ENCODE measurements around the gene GSTP1. TPM values are rescaled to one million over a fixed set of nuclear protein-coding genes. Genes with fewer than 3 reads are reported as not detected.

Gene GSTP1
- total and polyA plus RNA-seq, 9 of the 15 experiments (the other 6 are each of a cell fraction or from before 2014, with no cell fraction given): 592 to 2,150 (median 1,204) TPM

DNA sequence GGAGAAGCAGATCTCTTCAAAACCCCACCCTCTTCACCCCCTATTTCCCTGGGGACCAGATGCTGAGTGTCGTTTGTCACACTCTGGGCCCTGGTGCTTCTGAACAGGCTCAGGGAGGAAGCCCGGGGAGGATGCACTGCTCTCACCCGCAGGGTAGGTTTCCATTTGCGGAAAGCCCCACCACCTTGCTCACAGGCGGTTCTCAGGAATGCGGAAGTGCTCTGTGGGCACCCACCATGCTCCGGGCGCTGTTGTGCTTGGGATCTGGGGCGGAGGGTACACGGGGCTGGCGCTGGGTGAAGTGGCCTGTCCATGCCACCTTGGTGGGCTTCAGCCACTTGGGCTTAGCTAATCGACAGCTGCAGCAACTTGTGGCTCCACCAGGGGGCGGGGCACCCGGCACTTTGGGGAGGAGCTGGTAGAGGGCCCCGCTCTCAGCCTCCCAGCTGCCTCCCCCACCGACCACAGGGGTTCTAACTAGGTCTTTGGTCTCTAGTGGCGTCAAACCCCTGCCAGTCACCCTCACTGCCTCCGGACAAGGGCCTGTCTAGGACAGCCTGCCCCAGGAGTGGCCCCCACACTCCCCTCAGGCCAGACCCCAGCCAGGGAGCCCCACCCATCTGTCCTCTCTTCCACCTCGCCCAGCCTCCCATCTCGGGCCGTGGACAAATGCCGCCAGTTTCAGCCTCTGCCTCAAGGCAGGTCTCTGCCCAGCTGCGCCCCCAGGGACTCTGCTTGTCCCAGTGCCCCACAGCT, 30.5 kb downstream of the GSTP1 start (continued):
- TF ChIP-seq, protein P1, sequence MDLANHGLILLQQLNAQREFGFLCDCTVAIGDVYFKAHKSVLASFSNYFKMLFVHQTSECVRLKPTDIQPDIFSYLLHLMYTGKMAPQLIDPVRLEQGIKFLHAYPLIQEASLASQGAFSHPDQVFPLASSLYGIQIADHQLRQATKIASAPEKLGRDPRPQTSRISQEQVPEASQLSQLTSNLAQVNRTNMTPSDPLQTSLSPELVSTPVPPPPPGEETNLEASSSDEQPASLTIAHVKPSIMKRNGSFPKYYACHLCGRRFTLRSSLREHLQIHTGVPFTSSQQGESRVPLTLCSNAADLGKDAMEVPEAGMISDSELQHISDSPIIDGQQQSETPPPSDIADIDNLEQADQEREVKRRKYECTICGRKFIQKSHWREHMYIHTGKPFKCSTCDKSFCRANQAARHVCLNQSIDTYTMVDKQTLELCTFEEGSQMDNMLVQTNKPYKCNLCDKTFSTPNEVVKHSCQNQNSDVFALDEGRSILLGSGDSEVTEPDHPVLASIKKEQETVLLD (IDR thresholded peaks at IDR 0.05): no peak
- TF ChIP-seq, protein P2, sequence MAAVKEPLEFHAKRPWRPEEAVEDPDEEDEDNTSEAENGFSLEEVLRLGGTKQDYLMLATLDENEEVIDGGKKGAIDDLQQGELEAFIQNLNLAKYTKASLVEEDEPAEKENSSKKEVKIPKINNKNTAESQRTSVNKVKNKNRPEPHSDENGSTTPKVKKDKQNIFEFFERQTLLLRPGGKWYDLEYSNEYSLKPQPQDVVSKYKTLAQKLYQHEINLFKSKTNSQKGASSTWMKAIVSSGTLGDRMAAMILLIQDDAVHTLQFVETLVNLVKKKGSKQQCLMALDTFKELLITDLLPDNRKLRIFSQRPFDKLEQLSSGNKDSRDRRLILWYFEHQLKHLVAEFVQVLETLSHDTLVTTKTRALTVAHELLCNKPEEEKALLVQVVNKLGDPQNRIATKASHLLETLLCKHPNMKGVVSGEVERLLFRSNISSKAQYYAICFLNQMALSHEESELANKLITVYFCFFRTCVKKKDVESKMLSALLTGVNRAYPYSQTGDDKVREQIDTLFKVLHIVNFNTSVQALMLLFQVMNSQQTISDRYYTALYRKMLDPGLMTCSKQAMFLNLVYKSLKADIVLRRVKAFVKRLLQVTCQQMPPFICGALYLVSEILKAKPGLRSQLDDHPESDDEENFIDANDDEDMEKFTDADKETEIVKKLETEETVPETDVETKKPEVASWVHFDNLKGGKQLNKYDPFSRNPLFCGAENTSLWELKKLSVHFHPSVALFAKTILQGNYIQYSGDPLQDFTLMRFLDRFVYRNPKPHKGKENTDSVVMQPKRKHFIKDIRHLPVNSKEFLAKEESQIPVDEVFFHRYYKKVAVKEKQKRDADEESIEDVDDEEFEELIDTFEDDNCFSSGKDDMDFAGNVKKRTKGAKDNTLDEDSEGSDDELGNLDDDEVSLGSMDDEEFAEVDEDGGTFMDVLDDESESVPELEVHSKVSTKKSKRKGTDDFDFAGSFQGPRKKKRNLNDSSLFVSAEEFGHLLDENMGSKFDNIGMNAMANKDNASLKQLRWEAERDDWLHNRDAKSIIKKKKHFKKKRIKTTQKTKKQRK (IDR thresholded peaks at IDR 0.05; ENCODE audit: borderline replicate concordance, low read depth, low read length): no peak
- TF ChIP-seq, protein P3, sequence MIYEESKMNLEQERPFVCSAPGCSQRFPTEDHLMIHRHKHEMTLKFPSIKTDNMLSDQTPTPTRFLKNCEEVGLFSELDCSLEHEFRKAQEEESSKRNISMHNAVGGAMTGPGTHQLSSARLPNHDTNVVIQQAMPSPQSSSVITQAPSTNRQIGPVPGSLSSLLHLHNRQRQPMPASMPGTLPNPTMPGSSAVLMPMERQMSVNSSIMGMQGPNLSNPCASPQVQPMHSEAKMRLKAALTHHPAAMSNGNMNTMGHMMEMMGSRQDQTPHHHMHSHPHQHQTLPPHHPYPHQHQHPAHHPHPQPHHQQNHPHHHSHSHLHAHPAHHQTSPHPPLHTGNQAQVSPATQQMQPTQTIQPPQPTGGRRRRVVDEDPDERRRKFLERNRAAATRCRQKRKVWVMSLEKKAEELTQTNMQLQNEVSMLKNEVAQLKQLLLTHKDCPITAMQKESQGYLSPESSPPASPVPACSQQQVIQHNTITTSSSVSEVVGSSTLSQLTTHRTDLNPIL (CRISPR knock-in tag; IDR thresholded peaks at IDR 0.05): no peak
- TF ChIP-seq CBX5 (IDR thresholded peaks at IDR 0.05; ENCODE audit: borderline replicate concordance, low read depth) (no peak), TEAD2 (tag; IDR thresholded peaks at IDR 0.05) (no peak), POLR2B (IDR thresholded peaks at IDR 0.05; ENCODE audit: low read depth, partially characterized antibody) (no peak), NUFIP1 (IDR thresholded peaks at IDR 0.05; ENCODE audit: partially characterized antibody) (no peak), POLR2AphosphoS5 (IDR thresholded peaks at IDR 0.05; ENCODE audit: control insufficient read depth, insufficient read depth, low read depth, low read length) (no peak), ZNF384 (IDR thresholded peaks at IDR 0.05; ENCODE audit: low read depth, low read length) (no peak), NEUROD1 (IDR thresholded peaks at IDR 0.05; ENCODE audit: borderline replicate concordance, low read depth, low read length, partially characterized antibody) (no peak), RBM17 (IDR thresholded peaks at IDR 0.05; ENCODE audit: borderline replicate concordance, low read depth, low read length) (no peak), ZNF3 (CRISPR knock-in tag; IDR thresholded peaks at IDR 0.05) (no peak), ZNF830 (CRISPR knock-in tag; IDR thresholded peaks at IDR 0.05) (no peak), ZNF75A (CRISPR knock-in tag; IDR thresholded peaks at IDR 0.05) (no peak)
- TF ChIP-seq, protein P4, sequence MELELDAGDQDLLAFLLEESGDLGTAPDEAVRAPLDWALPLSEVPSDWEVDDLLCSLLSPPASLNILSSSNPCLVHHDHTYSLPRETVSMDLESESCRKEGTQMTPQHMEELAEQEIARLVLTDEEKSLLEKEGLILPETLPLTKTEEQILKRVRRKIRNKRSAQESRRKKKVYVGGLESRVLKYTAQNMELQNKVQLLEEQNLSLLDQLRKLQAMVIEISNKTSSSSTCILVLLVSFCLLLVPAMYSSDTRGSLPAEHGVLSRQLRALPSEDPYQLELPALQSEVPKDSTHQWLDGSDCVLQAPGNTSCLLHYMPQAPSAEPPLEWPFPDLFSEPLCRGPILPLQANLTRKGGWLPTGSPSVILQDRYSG (tag; conservative IDR thresholded peaks at IDR 0.05; ENCODE audit: low read depth): no peak
- TF ChIP-seq, protein P5, sequence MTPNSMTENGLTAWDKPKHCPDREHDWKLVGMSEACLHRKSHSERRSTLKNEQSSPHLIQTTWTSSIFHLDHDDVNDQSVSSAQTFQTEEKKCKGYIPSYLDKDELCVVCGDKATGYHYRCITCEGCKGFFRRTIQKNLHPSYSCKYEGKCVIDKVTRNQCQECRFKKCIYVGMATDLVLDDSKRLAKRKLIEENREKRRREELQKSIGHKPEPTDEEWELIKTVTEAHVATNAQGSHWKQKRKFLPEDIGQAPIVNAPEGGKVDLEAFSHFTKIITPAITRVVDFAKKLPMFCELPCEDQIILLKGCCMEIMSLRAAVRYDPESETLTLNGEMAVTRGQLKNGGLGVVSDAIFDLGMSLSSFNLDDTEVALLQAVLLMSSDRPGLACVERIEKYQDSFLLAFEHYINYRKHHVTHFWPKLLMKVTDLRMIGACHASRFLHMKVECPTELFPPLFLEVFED (CRISPR knock-in tag; conservative IDR thresholded peaks at IDR 0.05): no peak
- TF ChIP-seq, protein P6, sequence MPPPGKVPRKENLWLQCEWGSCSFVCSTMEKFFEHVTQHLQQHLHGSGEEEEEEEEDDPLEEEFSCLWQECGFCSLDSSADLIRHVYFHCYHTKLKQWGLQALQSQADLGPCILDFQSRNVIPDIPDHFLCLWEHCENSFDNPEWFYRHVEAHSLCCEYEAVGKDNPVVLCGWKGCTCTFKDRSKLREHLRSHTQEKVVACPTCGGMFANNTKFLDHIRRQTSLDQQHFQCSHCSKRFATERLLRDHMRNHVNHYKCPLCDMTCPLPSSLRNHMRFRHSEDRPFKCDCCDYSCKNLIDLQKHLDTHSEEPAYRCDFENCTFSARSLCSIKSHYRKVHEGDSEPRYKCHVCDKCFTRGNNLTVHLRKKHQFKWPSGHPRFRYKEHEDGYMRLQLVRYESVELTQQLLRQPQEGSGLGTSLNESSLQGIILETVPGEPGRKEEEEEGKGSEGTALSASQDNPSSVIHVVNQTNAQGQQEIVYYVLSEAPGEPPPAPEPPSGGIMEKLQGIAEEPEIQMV (tag; conservative IDR thresholded peaks at IDR 0.05; ENCODE audit: low read depth): no peak
